Aorta (tissue), 5 donors: ENCODE measurements around the gene TRIM47. TPM values are rescaled to one million over a fixed set of nuclear protein-coding genes. Genes with fewer than 3 reads are reported as not detected.

Experiments
- ATAC-seq: fragments of 200-7000 bp; cut with Tn5 transposase; one replicate; pipeline ENCODE4 v1.9.1; 2022; ENCODE audit warnings: moderate library complexity; ENCODE audit not compliant: low FRiP score
- DNase-seq, 2 donors: peaks; one replicate each; pipeline ENCODE4 v3.0.0-alpha.2; 2020
- H3K27ac ChIP-seq, 2 donors: one replicate each; pipeline ENCODE4 v1.5.1; 2013; ENCODE audit warnings: low read length in 2 of 2, mild to moderate bottlenecking in 2 of 2, moderate library complexity in 2 of 2, control low read depth in 1 of 2, inconsistent platforms in 1 of 2, low read depth in 1 of 2
- H3K27me3 ChIP-seq, 2 donors: one replicate each; pipeline ENCODE4 v1.6.1; 2013; ENCODE audit warnings: control low read depth in 1 of 2, low read length in 1 of 2, mild to moderate bottlenecking in 1 of 2, moderate library complexity in 1 of 2; ENCODE audit not compliant: insufficient read depth in 2 of 2, control insufficient read depth in 1 of 2
- H3K36me3 ChIP-seq, 2 donors: one replicate each; pipeline ENCODE4 v1.6.1; 2013; ENCODE audit warnings: control low read depth in 1 of 2, low read length in 1 of 2, mild to moderate bottlenecking in 1 of 2; ENCODE audit not compliant: insufficient read depth in 2 of 2, control insufficient read depth in 1 of 2
- H3K4me1 ChIP-seq, 2 donors: one replicate each; pipeline ENCODE4 v1.6.1; 2013; ENCODE audit warnings: low read length in 2 of 2, control low read depth in 1 of 2, mild to moderate bottlenecking in 1 of 2, moderate library complexity in 1 of 2; ENCODE audit not compliant: insufficient read depth in 2 of 2, control insufficient read depth in 1 of 2
- H3K4me3 ChIP-seq, 2 donors: one replicate each; pipeline ENCODE4 v1.5.1; 2013; ENCODE audit warnings: low read length in 2 of 2, control low read depth in 1 of 2, mild to moderate bottlenecking in 1 of 2
- H3K9me3 ChIP-seq: one replicate; pipeline ENCODE4 v1.6.1; 2013; ENCODE audit warnings: mild to moderate bottlenecking, low read length; ENCODE audit not compliant: control insufficient read depth
- WGBS, 2 donors: extraction: QIAGEN DNeasy Blood & Tissue Kit; methylation state at CpG; one replicate each; pipeline ENCODE4 v1.1.7; 2013; 5-methylcytosine and 5-hydroxymethylcytosine counted together
- intact Hi-C, 2 donors: fragments of 100-400 bp; cut with DNase I; formaldehyde crosslinking; loops; one replicate each; pipeline versions ENCODE4 v1.14.2 to v1.15.0; 2022
- long read RNA-seq, 2 donors: library from polyadenylated mRNA; unstranded; transcript quantifications; one replicate each; pipeline ENCODE4 v2.0.0, GENCODE V29; 2020 to 2021
- polyA plus RNA-seq, 2 donors: library from polyadenylated mRNA; stranded (reverse); fragments of 200-250 nt; gene quantifications; one replicate each; pipeline ENCODE4 v1.2.3, GENCODE V29; 2013
- total RNA-seq, 2 donors: library from RNA; stranded (reverse); fragmentation: NEBNext Ultra II Directional; extraction: Animal tissue kit (Norgen Biotek cat#: 25700); gene quantifications; one replicate each; pipeline ENCODE4 v1.2.1, GENCODE V29; 2021
- donor health status: healthy with polysubstance abuse.
- donor health status: Bipolar disorder and iron deficiency.
- donor health status: DM: no; HTN: no; CAD: no.
- donor health status: DM: no; HTN: no; CAD: no.
- donor health status: DM: yes; HTN: yes; CAD: no.

The TRIM47 gene, protein sequence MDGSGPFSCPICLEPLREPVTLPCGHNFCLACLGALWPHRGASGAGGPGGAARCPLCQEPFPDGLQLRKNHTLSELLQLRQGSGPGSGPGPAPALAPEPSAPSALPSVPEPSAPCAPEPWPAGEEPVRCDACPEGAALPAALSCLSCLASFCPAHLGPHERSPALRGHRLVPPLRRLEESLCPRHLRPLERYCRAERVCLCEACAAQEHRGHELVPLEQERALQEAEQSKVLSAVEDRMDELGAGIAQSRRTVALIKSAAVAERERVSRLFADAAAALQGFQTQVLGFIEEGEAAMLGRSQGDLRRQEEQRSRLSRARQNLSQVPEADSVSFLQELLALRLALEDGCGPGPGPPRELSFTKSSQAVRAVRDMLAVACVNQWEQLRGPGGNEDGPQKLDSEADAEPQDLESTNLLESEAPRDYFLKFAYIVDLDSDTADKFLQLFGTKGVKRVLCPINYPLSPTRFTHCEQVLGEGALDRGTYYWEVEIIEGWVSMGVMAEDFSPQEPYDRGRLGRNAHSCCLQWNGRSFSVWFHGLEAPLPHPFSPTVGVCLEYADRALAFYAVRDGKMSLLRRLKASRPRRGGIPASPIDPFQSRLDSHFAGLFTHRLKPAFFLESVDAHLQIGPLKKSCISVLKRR
- total RNA-seq (10 to 100 TPM; 39.8 to 88.5 TPM), polyA plus RNA-seq (10 to 100 TPM; 15.7 to 47.7 TPM)
- long read RNA-seq, donor 1, transcript TRIM47-201 (6 exons, 2,266 nt): major isoform, 9 of 33 reads
- long read RNA-seq, donor 1, transcript TRIM47-204 (6 exons, 1,907 nt): minor isoform, 8 of 33 reads
- long read RNA-seq, donor 1, partial matches to known transcripts: 11 of 33 reads
- long read RNA-seq, donor 1, other reads (novel, unspliced or antisense): 3 of 33 reads
- long read RNA-seq, donor 2, transcript TRIM47-201 (6 exons, 2,266 nt): major isoform, 80 of 103 reads
- long read RNA-seq, donor 2, transcript TRIM47-204 (6 exons, 1,907 nt): minor isoform, 8 of 103 reads
- long read RNA-seq, donor 2, partial matches to known transcripts: 7 of 103 reads
- long read RNA-seq, donor 2, other reads (novel, unspliced or antisense): 8 of 103 reads

DNA sequence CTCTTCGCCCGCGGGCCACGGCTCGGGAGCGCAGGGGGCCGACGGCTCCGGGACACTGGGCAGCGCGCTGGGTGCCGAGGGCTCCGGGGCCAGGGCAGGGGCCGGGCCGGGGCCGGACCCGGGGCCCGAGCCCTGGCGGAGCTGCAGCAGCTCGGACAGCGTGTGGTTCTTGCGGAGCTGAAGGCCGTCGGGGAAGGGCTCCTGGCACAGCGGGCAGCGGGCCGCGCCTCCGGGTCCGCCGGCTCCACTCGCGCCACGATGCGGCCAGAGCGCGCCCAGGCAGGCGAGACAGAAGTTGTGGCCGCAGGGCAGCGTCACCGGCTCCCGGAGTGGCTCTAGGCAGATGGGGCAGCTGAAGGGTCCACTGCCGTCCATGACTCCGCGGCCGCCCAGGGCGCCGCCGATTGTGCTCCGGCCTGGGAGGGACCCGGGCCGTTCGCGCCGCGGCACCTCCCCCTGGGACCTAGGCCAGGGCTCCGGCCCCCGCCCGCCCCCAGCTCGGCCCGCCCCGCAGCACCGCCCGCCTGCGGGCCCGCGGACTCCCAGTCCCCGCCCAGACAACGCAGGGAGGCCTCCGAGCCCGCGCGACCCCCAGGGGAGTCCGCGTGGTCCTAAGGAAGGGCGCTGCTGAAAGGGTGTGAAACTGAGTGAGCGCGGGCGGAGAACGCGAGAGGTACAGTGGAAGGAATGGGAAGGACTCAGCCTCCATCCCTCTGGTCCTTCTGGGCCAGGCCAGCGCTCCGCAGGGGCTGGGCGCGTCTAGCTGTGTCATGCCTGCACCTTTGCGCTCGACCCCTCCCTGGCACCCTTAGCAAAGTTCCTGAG, at the start of gene TRIM47:
Gene TRIM47, minus strand, starts transcription at position 408 of the 825 bp plus-strand sequence. Its CDS starts 33 bp downstream, at position 375.
- Histone ChIP-seq H3K4me3 (peak within 1 kb of the TSS; percentile 4 to 88), H3K9me3 (no peaks in the 10 kb centered on the region), H3K4me1 (peaks cover 0 to 3% of the 10 kb centered on the region in 2 donors), H3K27ac (peak within 1 kb of the TSS; percentile 59 to 79), H3K36me3 (no peaks in the 10 kb centered on the region), H3K27me3 (no peaks in the 10 kb centered on the region)
- DNase-seq: peak; percentile 87 to 91
- 1% methylated on average over 69 to 87 of the region's 87 CpGs for WGBS, 2 donors
- intact Hi-C loops: loop anchor here in 1 of 2 donors (5.0 kb wide), 2 partner anchors 101 to 361 kb away; partner anchors contain the start of genes CASKIN2 and TSEN54
- peak; percentile 76 for ATAC-seq

DNA sequence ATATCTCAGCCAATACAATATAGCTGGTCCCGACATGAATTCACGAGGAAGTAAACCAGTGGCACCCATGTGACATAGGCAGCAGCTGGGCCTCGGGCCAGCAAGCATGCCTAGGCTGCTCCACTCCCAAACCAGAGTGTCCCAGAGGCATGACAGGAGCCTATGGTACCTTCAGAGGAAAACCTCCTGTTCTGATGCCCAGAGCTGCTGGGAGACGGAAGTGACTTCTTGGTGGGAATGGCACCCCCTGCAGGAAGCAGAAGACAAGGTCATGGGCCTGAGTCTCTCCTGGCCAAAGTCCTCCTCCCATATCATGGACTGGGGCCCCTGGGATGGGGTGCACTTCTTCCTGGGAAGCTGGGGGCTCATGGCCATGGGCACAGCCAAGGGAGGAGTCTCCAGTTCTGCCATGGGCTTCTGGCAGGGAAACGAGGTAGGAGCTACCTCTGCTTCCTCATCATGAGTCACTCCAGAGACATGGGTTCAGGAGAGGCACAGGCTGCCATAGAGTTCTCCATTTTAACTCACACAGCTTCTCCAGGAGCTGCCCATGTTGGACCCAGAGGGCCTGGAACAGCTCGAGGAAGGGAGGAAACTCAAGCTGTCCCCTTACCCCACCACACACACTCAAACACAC, 49.0 kb upstream of the TRIM47 start:
- WGBS, 2 donors: 69 to 70% methylated on average over 6 of the region's 6 CpGs
- Histone ChIP-seq H3K9me3 (no peaks in the 10 kb centered on the region), H3K4me1 (no peaks in the 10 kb centered on the region), H3K27ac (no peak overlapping the region), H3K27me3 (no peaks in the 10 kb centered on the region), H3K4me3 (no peak overlapping the region), H3K36me3 (no peaks in the 10 kb centered on the region)
- DNase-seq: peak in 1 of 2 donors; percentile 58
- intact Hi-C loops: no loop called here
- ATAC-seq: no peak

DNA sequence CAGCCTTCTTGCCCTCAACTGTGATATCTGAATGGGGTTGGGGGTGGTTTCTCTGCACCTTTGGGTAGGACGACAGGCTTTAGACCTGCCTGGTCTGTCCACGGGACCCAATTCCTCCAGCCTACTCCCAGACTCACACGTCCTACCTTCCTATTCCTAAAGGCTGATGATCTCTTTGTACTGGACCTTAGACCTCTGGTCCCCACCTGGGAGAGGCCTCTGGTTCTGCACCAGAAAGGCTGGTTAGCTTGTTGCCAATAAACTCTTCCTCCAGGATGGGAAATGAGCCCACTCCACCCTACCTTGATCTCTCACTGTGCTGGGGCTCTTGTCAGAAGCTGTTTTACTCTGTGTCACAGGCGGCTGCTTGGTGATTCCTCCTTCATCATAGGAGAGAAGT, 48.1 kb upstream of the TRIM47 start:
- Histone ChIP-seq H3K4me3 (no peak overlapping the region), H3K27ac (no peak overlapping the region), H3K4me1 (no peaks in the 10 kb centered on the region), H3K27me3 (no peaks in the 10 kb centered on the region), H3K9me3 (no peaks in the 10 kb centered on the region), H3K36me3 (no peaks in the 10 kb centered on the region)
- intact Hi-C loops: no loop called here
- no peak for DNase-seq
- no peak for ATAC-seq
- 91 to 96% methylated on average over 4 of the region's 4 CpGs for WGBS, 2 donors

DNA sequence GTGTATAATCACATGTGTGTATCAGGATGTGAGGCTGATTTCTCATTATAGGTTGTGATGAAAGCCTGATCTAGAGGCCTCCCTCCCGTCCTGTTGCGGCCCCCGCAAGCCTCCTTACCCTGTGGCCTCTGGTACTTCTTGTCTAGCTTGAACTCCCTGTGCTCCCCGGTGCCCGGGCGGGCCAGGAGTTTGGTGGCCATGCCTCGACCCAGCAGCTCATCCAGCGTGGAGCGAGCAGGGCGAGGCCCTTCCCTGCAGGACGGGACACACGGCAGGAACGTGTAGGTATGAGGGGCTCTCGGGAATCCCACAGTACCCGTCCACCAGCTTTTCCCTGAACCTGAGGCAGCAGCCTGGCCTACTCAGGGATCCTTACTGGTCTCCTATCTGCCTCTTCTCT, 47.5 kb upstream of the TRIM47 start:
- DNase-seq (no peak), ATAC-seq (no peak)
- H3K4me3 ChIP-seq: no peak overlapping the region
- H3K36me3 ChIP-seq: no peaks in the 10 kb centered on the region
- WGBS, 2 donors: 96 to 98% methylated on average over 15 of the region's 15 CpGs
- no peak overlapping the region for H3K27ac ChIP-seq
- no peaks in the 10 kb centered on the region for H3K27me3 ChIP-seq
- no peaks in the 10 kb centered on the region for H3K4me1 ChIP-seq
- intact Hi-C loops: no loop called here
- no peaks in the 10 kb centered on the region for H3K9me3 ChIP-seq

DNA sequence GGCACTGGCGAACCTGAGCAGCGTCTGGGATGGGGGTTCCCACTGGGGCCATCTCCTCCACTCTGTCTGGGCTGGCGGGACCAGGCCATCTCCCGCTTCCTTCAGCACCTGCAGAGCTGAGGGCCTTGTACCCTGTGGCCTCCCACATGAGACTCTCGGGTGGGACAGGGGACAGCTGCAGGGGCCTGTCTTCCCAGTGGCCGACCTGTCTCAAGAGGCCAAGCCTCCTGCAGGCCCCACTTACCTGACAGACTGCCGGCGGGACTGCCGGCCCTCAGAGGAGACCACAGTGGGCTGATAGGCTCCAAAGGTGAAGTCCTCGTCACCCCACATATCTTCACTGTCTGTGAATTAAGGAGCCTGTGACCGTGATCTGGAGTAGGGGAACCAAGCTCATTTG, 46.7 kb upstream of the TRIM47 start:
- intact Hi-C loops: no loop called here
- H3K9me3 ChIP-seq: no peaks in the 10 kb centered on the region
- 95 to 97% methylated on average over 11 of the region's 11 CpGs for WGBS, 2 donors
- DNase-seq (no peak), ATAC-seq (no peak)
- no peaks in the 10 kb centered on the region for H3K4me1 ChIP-seq
- no peaks in the 10 kb centered on the region for H3K27me3 ChIP-seq
- no peak overlapping the region for H3K27ac ChIP-seq
- no peaks in the 10 kb centered on the region for H3K36me3 ChIP-seq
- H3K4me3 ChIP-seq: no peak overlapping the region

DNA sequence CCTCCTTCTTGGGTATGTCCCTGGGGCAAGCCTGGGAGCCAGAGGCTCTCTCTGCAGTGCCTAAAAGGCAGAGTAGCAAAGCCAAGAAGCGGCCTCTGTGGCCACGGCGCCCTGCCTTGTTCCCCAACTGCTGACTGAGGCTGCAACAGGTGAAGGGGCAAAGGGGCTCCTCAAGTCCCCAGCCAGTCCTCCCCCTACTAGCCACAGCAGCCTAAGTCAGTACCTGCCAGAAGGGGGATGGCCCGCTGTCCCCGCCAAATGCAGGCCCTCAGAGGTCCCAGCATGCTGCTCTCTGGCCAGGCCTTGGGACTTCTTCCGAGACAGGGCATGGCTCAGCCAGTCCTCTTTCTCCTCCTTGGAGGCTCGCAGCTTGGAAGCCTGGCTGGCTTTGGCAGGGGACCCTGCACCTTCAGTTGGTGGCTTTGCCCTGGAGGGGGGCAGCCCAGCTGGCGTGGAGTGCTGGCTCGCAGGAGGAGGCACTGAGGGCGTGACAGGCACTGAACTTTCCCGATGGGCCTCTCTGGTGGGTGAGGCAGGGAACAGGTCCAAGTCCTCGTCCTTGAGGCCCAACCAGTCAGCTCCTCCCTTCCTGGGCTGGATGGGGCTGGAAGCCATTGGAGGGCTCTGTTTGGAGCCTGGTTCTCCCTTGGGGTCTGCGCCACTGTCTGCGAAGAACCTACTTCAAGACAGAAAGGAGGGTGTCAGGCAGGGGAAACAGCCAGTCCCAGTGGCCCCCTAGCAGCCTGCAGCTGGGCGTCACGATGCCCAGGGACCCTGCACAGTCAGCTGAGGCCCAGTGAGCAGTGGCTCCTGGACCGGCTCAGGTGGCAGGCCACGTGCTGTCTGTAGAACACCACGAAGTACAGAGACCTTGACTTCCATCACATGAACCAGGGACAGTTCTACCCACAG, 44.8 kb upstream of the TRIM47 start:
- no peak overlapping the region for H3K27ac ChIP-seq
- DNase-seq (no peak), ATAC-seq (no peak)
- intact Hi-C loops: no loop called here
- no peaks in the 10 kb centered on the region for H3K9me3 ChIP-seq
- H3K36me3 ChIP-seq: no peaks in the 10 kb centered on the region
- no peaks in the 10 kb centered on the region for H3K27me3 ChIP-seq
- no peak overlapping the region for H3K4me3 ChIP-seq
- WGBS, 2 donors: 87% methylated on average over 19 of the region's 19 CpGs
- no peaks in the 10 kb centered on the region for H3K4me1 ChIP-seq

DNA sequence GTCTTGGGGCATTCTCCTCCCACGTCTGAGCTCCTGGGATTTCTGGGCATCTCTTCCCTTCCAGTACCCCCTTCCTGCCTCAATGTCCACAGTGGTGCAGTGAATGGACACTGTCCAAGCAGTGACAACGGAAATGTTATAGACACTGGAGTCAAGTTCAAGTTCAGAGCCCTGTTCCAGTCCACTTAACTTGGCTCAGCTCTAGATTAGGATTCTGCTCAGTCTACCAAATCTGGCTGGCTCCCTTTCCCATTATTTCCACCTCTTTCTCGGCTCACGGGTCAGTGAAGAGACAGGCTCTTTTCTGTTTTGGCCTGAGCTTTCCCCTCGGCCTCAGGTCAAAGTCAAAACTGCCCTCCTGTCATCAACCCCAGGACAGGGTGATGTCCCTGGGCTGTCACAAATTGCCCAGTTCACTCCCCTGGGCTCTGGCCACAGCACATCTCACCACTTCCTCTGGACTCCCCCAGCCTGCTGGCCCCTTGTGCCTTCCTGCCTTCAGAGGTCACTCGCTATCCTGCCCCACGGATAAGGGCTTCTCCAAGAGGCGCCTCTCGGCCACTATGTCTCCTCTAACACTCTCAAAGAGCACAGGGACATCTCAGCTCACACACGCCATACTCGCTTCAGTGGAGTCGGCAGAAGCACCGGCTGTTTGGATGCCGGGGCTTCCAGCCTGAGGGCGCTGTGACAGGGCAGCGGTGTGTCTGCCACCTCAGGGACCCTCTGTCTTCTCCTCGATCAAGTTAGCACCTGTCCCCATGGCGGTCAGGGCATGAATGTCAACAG, 44.0 kb upstream of the TRIM47 start:
- no peak for DNase-seq
- no peak overlapping the region for H3K4me3 ChIP-seq
- no peak overlapping the region for H3K27ac ChIP-seq
- intact Hi-C loops: no loop called here
- ATAC-seq: no peak
- no peaks in the 10 kb centered on the region for H3K9me3 ChIP-seq
- no peaks in the 10 kb centered on the region for H3K27me3 ChIP-seq
- WGBS, 2 donors: 92% methylated on average over 18 of the region's 18 CpGs
- no peaks in the 10 kb centered on the region for H3K36me3 ChIP-seq
- no peaks in the 10 kb centered on the region for H3K4me1 ChIP-seq
